Measurements from ENCODE around the gene DGKI.

- TF ChIP-seq CTCF (IDR thresholded peaks at IDR 0.05) (no peak), POLR2A (IDR thresholded peaks at IDR 0.05) (no peak)
Measured at GRCh38 chr7:137587326-137587725, 259.4 kb downstream of the DGKI start.
